HK-2 (cell line): Measurements from ENCODE around the gene DENND1A.
"Not testable (repeated sequence)": the region's sequence is repeated elsewhere in the genome, so short reads cannot be mapped to it uniquely, and the experiment has no call there.

Experiments used
- DNase-seq: peaks from one replicate; pipeline ENCODE4 v3.0.0-alpha.2; 2018; ENCODE audit not compliant: unreplicated experiment

The DENND1A gene

GRCh38 chr9:123652416-123652815 is 277.5 kb downstream of the DENND1A start:
- no peak for DNase-seq

- DNase-seq = no peak
Measured at GRCh38 chr9:123651871-123652270, 278.1 kb downstream of the DENND1A start.

GRCh38 chr9:123651273-123651672 is 278.7 kb downstream of the DENND1A start:
- DNase-seq = no peak

- no peak for DNase-seq
Measured at GRCh38 chr9:123649909-123650308, 280.0 kb downstream of the DENND1A start.

GRCh38 chr9:123647145-123647544 is 282.8 kb downstream of the DENND1A start:
- DNase-seq = no peak

- DNase-seq = no peak
Measured at GRCh38 chr9:123645762-123646161, 284.2 kb downstream of the DENND1A start.

- no peak for DNase-seq
Measured at GRCh38 chr9:123645126-123645525, 284.8 kb downstream of the DENND1A start.

- no peak for DNase-seq
Measured at GRCh38 chr9:123643518-123643917, 286.4 kb downstream of the DENND1A start.

GRCh38 chr9:123642291-123643278 is 287.3 kb downstream of the DENND1A start:
- no peak for DNase-seq

GRCh38 chr9:123640792-123641222 is 289.1 kb downstream of the DENND1A start:
- no peak for DNase-seq

GRCh38 chr9:123639743-123640142 is 290.2 kb downstream of the DENND1A start:
- no peak for DNase-seq

GRCh38 chr9:123637945-123638634 is 291.8 kb downstream of the DENND1A start:
- DNase-seq = no peak

- DNase-seq = no peak
Measured at GRCh38 chr9:123637606-123637944, 292.4 kb downstream of the DENND1A start.

- DNase-seq = not testable (repeated sequence)
Measured at GRCh38 chr9:123636805-123637204, 293.1 kb downstream of the DENND1A start.

GRCh38 chr9:123631862-123632261 is 298.1 kb downstream of the DENND1A start:
- no peak for DNase-seq

- DNase-seq = no peak
Measured at GRCh38 chr9:123630233-123630632, 299.7 kb downstream of the DENND1A start.

- DNase-seq = no peak
Measured at GRCh38 chr9:123629531-123629930, 300.4 kb downstream of the DENND1A start.

- no peak for DNase-seq
Measured at GRCh38 chr9:123622711-123623241, 307.1 kb downstream of the DENND1A start.

- DNase-seq = no peak
Measured at GRCh38 chr9:123620239-123620638, 309.7 kb downstream of the DENND1A start.

GRCh38 chr9:123617952-123618678 is 311.8 kb downstream of the DENND1A start:
- DNase-seq = no peak

GRCh38 chr9:123617286-123617685 is 312.6 kb downstream of the DENND1A start:
- no peak for DNase-seq

GRCh38 chr9:123616707-123617106 is 313.2 kb downstream of the DENND1A start:
- no peak for DNase-seq
